Thyroid gland (tissue), 4 donors: ENCODE results near the gene PSKH1.

Experiments used
- CTCF ChIP-seq, 6 experiments: fragments of 200-600 bp in 3 of 6; fragments of 450-650 bp in 3 of 6; sonication (generic) in 3 of 6; IDR thresholded peaks; one replicate each; pipeline ENCODE4 v1.5.1; 2016 to 2019; ENCODE audit warnings: antibody characterized with exemption in 6 of 6, mild to moderate bottlenecking in 2 of 6, inconsistent platforms in 1 of 6, moderate library complexity in 1 of 6
- POLR2A ChIP-seq, 2 donors: fragments of 450-650 bp; IDR thresholded peaks; one replicate each; pipeline ENCODE4 v1.6.1; 2017; ENCODE audit warnings: antibody characterized with exemption in 2 of 2, mild to moderate bottlenecking in 2 of 2, moderate library complexity in 1 of 2

- TF ChIP-seq POLR2A (IDR thresholded peaks at IDR 0.05): no peak
- no peak for TF ChIP-seq CTCF (IDR thresholded peaks at IDR 0.05)
Measured at GRCh38 chr16:67977469-67978227, 84.6 kb downstream of the PSKH1 start.
